Testis (tissue), 3 donors: ENCODE results near the gene DNAAF3. TPM values are rescaled to one million over a fixed set of nuclear protein-coding genes. Genes with fewer than 3 reads are reported as not detected.

Experiments
- DNase-seq: peaks from one replicate; pipeline ENCODE4 v3.0.0-alpha.2; 2019
- H3K27ac ChIP-seq, 2 donors: fragments of 200-600 bp; sonication (generic); one replicate each; pipeline ENCODE4 v1.5.1; 2019
- H3K27me3 ChIP-seq: fragments of 200-600 bp; sonication (generic); one replicate; pipeline ENCODE4 v1.5.1; 2019
- H3K36me3 ChIP-seq: fragments of 200-600 bp; sonication (generic); one replicate; pipeline ENCODE4 v1.5.1; 2017; ENCODE audit warnings: low read depth; ENCODE audit errors: missing control alignments
- H3K4me1 ChIP-seq: fragments of 200-600 bp; sonication (generic); one replicate; pipeline ENCODE4 v1.5.1; 2019
- H3K4me3 ChIP-seq, 2 donors: fragments of 200-600 bp; sonication (generic); one replicate each; pipeline ENCODE4 v1.5.1; 2017 to 2019
- H3K9me3 ChIP-seq: fragments of 200-600 bp; sonication (generic); one replicate; pipeline ENCODE4 v1.5.1; 2017
- POLR2A ChIP-seq: fragments of 450-650 bp; IDR thresholded peaks from one replicate; pipeline ENCODE4 v1.6.1; 2017; ENCODE audit warnings: antibody characterized with exemption, mild to moderate bottlenecking, moderate library complexity
- WGBS, 2 donors: methylation state at CpG; one replicate each; pipeline ENCODE4 v1.1.5; 2018; 5-methylcytosine and 5-hydroxymethylcytosine counted together
- intact Hi-C: fragments of 100-400 bp; cut with DNase I; formaldehyde crosslinking; loops from one replicate; pipeline ENCODE4 v1.15.1; 2023; ENCODE audit warnings: low total_unique reads
- polyA plus RNA-seq: library from polyadenylated mRNA; stranded (reverse); fragments of 350-450 nt; fragmentation: Illumina TruSeq; extraction: RNeasy Lipid Tissue Mini Kit (QIAGEN cat#74804); gene quantifications from one replicate; pipeline ENCODE4 v1.2.3, GENCODE V29; 2014; ENCODE audit warnings: low read depth, low replicate concordance; ENCODE audit not compliant: insufficient read depth
- total RNA-seq, 2 donors: library from RNA; depleted of rRNA; stranded (reverse); fragments of >200 nt; gene quantifications; one replicate each; pipeline ENCODE4 v1.2.3, GENCODE V29; 2016
- TF ChIP-seq, protein P1 (sequence below), 3 experiments: fragments of 450-650 bp in 2 of 3; fragments of 200-600 bp in 1 of 3; sonication (generic) in 1 of 3; IDR thresholded peaks; one replicate each; pipeline ENCODE4 v1.5.1; 2016 to 2019; ENCODE audit warnings: antibody characterized with exemption in 3 of 3, mild to moderate bottlenecking in 2 of 3, moderate library complexity in 1 of 3

DNAAF3 gene
- total and polyA plus RNA-seq, 3 donors from 2014 or later, result 69.9 to 173 (median 102) TPM

DNA sequence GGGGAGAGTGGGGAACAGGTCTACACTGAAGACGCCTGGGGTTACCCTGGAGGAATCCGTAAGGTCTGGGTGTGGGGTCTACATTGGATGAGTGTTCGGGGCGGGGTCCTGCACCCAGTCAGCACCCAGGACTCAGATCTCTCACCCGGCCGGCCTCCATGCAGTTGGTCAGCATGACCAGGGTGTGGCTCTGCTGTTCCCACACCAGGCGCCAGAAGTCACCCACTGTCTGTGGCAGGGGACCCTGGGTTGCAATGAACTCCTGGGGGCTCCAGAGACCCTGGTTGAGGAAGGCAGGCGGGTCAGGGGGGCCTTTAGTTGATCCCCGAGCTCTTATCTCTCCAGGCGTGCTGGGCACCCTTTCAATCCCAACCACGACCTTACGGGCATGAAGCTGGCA lies 19.7 kb upstream of the DNAAF3 start:
- intact Hi-C loops, result no loop called here
- Histone ChIP-seq H3K36me3 (no peaks in the 10 kb centered on the region), H3K27ac (no peak overlapping the region), H3K27me3 (no peaks in the 10 kb centered on the region), H3K4me1 (no peaks in the 10 kb centered on the region), H3K4me3 (no peak overlapping the region), H3K9me3 (no peaks in the 10 kb centered on the region)
- no peak for DNase-seq
- TF ChIP-seq, protein P1, sequence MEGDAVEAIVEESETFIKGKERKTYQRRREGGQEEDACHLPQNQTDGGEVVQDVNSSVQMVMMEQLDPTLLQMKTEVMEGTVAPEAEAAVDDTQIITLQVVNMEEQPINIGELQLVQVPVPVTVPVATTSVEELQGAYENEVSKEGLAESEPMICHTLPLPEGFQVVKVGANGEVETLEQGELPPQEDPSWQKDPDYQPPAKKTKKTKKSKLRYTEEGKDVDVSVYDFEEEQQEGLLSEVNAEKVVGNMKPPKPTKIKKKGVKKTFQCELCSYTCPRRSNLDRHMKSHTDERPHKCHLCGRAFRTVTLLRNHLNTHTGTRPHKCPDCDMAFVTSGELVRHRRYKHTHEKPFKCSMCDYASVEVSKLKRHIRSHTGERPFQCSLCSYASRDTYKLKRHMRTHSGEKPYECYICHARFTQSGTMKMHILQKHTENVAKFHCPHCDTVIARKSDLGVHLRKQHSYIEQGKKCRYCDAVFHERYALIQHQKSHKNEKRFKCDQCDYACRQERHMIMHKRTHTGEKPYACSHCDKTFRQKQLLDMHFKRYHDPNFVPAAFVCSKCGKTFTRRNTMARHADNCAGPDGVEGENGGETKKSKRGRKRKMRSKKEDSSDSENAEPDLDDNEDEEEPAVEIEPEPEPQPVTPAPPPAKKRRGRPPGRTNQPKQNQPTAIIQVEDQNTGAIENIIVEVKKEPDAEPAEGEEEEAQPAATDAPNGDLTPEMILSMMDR (IDR thresholded peaks at IDR 0.05), result no peak
- no peak for TF ChIP-seq POLR2A
- WGBS, 2 donors, result 85 to 88% methylated on average over 6 to 12 of the region's 12 CpGs

DNA sequence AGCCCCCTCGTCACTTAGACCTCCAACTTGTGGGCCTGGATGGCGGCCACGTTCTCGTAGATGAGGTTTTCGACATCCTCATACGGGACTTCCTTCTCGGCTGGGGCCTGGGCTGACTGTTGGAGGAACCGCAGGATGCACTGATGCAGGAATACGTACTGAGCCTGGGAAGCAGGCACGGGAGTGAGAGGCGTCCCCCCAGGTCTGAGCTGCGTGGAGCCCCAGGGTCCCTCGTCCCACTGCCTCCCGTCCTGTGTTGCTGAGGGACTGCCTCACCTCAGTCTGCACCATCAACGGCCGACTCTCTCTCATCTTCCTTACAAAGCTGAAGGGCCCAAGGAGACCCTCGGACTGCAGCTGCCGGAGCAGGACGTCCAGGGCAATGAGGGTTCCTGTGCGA lies 15.3 kb upstream of the DNAAF3 start:
- intact Hi-C loops, result no loop called here
- Histone ChIP-seq H3K4me3 (no peak overlapping the region), H3K9me3 (no peaks in the 10 kb centered on the region), H3K27ac (no peak overlapping the region), H3K36me3 (no peaks in the 10 kb centered on the region), H3K4me1 (no peaks in the 10 kb centered on the region), H3K27me3 (no peaks in the 10 kb centered on the region)
- no peak for TF ChIP-seq POLR2A
- TF ChIP-seq, protein P1 (IDR thresholded peaks at IDR 0.05), result no peak
- no peak for DNase-seq
- WGBS, 2 donors, result 79 to 85% methylated on average over 14 to 20 of the region's 20 CpGs

DNA sequence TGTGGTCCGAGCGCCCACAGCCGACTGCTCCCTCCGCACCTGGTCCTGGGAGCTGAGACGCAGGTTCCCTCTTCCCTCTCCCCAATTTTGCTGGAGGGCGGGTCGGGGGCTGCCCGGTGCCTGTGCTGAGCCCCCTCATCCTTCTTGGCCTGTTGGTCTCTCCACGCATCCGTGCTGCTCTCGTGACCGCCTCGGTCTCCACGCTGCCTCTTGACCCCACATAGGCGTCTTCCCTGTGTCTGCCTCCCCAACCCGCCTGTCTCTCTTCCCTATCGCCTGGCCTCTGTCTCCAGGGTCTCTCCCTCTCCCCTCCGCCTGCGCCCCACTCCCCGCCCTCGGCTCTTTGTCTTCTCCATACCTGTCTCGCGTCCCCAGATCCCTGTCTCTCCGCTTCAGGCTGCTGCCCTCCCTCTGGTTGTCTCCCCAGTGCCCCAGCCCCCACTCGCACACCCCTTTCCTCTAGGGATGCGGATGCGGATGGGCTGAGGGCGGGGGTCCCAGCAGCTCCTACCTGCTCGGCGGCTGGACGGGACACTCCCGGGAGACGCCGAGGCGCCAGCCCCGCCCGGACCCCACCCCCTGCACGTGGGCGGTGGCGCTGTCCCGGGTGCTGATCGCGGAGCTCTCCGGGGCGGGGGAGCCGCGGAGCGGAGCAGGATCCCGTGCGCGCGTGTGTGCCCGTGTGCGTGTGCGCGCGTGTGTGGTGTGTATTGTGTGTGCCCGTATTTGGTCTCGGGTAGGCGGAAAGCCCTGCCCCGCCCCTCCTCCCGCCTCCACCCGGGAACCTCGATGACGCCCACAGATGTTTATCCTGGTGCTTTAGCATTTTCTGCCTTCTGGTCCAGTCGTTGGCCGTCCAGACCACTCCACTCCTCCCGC lies 13.4 kb upstream of the DNAAF3 start, which contains the start of gene SYT5:
TSS of gene SYT5 (minus strand) at position 684 of the 879 bp plus-strand sequence. CDS start 1,248 bp downstream, outside the sequence.
- no peak within 1 kb of the TSS for H3K27ac ChIP-seq
- intact Hi-C loops, result no loop called here
- WGBS, 2 donors, result 0 to 3% methylated on average over 26 to 53 of the region's 68 CpGs
- H3K9me3 ChIP-seq, result no peaks in the 10 kb centered on the region
- H3K27me3 ChIP-seq, result no peaks in the 10 kb centered on the region
- TF ChIP-seq POLR2A, result no peak
- TF ChIP-seq, protein P1 (IDR thresholded peaks at IDR 0.05), result no peak
- H3K4me3 ChIP-seq, result peak within 1 kb of the TSS; percentile 30 to 44
- peak; percentile 43 for DNase-seq
- H3K36me3 ChIP-seq, result no peaks in the 10 kb centered on the region
- no peaks in the 10 kb centered on the region for H3K4me1 ChIP-seq

DNA sequence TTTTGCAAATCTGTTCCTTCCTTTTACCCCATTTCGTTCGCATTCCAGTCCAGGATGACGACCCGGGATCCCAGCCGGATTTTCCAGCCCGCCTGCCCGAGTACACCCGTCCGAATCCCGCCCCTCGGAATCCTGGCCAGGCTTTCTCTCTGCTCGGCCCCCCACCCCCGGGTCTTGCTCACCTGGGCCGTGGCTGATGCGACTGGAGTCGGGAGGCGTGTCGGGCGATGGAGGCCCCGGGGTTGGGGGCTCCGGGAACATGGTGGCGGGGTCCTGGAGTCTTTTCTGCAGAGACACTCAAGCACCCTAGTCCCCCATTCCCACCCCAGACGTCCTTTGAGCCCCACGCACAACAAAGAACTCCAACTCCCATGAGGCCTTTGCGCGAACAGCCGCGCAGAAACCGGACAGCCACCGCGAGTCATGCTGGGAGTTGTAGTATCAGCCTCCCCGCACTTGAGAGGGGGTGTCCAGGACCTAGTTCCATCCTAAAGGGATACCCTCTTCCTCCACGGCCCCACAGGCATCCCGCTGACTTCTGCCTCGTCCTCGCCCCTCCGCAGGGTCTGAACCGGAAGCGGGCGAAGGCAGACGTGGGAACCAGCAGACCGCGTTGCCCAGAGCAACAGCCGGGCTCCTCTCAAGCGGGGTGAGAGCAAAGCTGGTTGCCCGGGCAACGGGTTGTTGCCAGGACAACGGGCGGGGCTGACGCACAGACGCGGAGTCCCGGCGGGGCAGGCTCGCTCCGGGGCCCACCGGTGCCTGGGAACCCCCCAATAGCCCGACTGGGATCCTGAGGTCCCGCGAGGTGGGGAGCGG lies 12.6 kb upstream of the DNAAF3 start:
- intact Hi-C loops, result no loop called here
- peak overlapping the region; percentile 30 to 44 for H3K4me3 ChIP-seq
- no peaks in the 10 kb centered on the region for H3K36me3 ChIP-seq
- H3K4me1 ChIP-seq, result no peaks in the 10 kb centered on the region
- peak; percentile 85 for DNase-seq
- WGBS, 2 donors, result 3% methylated on average over 51 of the region's 61 CpGs; no CpG with 5 or more reads in 1 of the 2 donors
- TF ChIP-seq, protein P1 (IDR thresholded peaks at IDR 0.05), result no peak
- no peak for TF ChIP-seq POLR2A
- no peaks in the 10 kb centered on the region for H3K9me3 ChIP-seq
- no peaks in the 10 kb centered on the region for H3K27me3 ChIP-seq
- H3K27ac ChIP-seq, result no peak overlapping the region
